Measurements from ENCODE around the gene AGMAT. TPM values are rescaled to one million over a fixed set of nuclear protein-coding genes. Genes with fewer than 3 reads are reported as not detected.
A peak's percentile ranks its signal among the peaks of the same experiment; 100 is the strongest.

The AGMAT gene, protein sequence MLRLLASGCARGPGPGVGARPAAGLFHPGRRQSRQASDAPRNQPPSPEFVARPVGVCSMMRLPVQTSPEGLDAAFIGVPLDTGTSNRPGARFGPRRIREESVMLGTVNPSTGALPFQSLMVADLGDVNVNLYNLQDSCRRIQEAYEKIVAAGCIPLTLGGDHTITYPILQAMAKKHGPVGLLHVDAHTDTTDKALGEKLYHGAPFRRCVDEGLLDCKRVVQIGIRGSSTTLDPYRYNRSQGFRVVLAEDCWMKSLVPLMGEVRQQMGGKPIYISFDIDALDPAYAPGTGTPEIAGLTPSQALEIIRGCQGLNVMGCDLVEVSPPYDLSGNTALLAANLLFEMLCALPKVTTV
- total RNA-seq, result not detected
- long read RNA-seq, result 0 reads

DNA sequence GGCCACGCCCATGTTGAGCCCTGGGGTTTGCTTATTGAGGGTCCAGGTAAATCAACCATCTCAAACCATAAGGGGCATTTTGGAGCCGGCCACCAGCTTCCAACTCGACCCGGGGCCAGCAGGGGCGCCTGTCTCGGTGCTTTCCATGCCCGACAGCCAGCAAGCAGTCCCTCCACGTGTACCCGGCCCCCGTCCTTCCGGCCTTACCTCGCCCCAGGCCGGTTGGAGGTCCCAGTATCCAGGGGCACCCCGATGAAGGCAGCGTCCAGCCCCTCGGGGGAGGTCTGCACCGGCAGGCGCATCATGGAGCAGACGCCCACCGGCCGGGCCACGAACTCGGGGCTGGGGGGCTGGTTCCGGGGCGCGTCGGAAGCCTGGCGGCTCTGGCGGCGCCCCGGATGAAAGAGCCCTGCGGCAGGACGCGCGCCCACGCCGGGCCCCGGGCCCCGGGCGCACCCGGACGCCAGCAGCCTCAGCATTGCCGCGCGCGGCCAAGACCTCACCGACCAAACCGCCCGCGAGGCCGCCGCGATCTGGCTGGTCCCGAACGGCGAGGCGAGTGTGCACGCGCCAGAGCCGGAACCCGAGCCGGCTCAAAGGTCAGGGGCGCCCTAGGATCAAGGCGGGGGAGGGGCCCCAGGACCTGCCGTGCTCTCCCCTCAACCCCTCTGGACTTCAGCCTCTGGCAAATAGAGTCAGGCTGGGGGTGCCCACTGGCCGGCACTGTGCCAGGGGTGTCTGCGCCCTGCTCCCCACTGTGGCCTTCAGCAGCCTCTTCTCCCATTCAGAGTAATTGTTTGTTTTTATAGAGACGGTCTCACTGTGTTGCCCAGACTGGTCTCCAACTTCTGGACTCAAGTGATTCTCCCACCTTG is at the start of gene AGMAT:
TSS of gene AGMAT (minus strand) at position 563 of the 875 bp plus-strand sequence. CDS start at position 479, 84 bp downstream.
- intact Hi-C loops (cut with micrococcal nuclease), result no loop called here
- DNase-seq (peak; percentile 55), ATAC-seq (peak; percentile 70)

DNA sequence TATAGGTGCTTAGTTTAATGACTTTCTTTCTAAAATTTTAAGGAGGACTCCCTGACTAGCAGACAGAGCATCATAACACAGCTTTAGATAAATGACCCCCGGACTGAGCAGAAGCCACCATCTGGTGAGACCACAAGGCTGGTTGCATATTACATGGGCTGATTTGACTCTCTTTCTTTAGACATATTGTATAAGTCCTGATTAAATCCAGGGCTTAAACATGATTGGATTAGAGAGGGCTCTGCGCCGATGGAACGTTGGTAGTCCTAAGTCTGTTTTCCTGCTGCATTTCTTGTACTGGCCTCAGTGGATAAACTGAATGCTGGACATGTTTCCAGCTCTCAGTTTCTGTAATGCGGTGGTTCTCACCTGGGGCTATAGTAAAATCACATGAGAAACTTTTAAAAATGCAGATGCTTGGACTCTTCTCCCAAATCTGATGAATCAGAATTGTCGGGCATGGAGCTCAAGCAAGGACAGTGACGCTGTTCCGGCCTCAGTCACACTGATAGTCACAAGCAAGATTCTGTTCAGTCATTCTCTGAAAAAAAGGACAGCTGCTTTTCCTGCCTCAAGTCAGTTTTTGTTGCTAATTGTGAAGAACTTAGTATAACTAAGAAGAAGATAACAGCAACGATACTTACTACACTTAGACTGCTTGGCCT is 49.0 kb upstream of the AGMAT start:
- intact Hi-C loops (cut with micrococcal nuclease), result no loop called here
- DNase-seq, result no peak
- ATAC-seq, result no peak

DNA sequence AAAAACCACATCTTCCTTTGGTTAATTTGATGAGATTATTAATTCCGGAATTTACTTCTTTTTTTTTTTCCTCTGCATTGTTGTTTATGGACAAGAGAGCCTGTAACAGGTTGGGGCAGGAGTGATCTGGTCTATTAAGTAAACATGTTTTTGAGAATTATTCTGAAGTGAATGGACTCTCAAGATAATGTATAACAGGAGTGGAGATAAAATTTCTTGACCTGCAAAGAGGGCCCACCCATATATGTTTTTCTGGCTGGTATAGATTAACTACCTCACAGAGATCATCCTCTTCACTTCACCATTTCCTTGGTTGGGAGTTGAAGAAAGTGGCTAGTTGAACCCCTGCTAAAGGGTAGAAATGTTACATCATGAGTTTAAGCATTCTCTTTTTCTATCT is 43.2 kb upstream of the AGMAT start:
- ATAC-seq (no peak), DNase-seq (no peak)
- intact Hi-C loops (cut with micrococcal nuclease), result no loop called here

DNA sequence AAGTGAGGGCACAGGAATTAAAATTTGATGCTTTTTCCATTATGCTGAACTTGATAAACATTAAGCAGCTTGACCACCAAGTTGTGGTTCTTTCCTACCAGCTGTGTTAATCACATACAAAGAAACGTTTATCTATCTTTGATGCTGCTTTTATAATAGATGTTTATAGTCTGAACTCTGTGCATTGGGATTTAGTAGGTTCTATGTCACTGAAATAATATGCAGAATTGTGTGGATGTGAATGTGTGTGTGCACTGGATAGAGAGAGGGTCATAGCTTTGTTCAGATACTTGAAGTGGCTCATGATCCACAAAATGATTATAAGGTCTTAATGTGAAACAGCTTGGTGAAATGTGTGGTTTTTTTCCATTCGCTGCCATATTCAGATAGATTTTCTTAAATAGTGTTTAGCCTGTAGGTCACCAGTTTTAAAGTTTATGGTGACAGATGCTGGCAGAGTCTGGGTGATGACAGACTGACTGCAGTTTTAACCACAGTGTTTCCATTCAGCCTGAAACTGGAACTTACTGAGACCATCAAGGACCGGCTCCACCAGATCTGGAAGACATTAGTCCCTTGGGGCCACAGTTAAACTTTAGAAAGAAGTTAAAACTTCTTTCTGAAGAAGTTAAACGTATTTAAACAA is 42.6 kb upstream of the AGMAT start:
- intact Hi-C loops (cut with micrococcal nuclease), result no loop called here
- ATAC-seq, result peak; percentile 64
- no peak for DNase-seq

DNA sequence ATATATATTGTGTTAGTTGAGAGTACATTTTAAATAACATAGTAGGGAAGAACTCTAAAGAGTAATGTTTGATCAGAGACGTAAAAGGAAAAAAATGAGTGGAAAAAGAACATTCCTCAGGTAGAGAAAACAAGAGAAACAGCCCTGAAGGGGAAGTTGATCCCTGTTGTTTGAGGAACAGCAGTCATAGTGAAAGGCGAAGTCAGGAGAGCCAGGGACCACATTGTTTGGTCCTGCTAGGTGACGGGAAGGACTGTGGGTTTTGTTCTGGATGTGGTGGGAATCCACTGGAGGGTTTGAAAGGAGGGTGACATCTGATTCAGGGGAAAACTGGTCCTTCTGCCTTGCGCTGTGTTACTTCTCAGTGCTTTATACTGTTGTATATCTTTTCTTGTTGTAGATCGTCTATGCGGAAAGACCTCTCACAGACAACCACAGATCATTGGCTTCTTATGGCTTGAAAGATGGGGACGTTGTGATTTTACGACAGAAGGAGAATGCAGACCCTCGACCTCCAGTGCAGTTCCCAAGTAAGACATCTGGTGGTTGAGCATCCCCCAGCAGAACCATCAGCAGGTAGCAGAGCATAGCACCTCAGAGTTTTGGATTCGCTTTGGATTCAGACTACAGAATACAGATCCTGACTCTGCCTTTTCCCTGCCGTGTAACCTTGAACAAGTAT is 41.6 kb upstream of the AGMAT start:
- ATAC-seq, result no peak
- intact Hi-C loops (cut with micrococcal nuclease), result no loop called here
- DNase-seq, result no peak

DNA sequence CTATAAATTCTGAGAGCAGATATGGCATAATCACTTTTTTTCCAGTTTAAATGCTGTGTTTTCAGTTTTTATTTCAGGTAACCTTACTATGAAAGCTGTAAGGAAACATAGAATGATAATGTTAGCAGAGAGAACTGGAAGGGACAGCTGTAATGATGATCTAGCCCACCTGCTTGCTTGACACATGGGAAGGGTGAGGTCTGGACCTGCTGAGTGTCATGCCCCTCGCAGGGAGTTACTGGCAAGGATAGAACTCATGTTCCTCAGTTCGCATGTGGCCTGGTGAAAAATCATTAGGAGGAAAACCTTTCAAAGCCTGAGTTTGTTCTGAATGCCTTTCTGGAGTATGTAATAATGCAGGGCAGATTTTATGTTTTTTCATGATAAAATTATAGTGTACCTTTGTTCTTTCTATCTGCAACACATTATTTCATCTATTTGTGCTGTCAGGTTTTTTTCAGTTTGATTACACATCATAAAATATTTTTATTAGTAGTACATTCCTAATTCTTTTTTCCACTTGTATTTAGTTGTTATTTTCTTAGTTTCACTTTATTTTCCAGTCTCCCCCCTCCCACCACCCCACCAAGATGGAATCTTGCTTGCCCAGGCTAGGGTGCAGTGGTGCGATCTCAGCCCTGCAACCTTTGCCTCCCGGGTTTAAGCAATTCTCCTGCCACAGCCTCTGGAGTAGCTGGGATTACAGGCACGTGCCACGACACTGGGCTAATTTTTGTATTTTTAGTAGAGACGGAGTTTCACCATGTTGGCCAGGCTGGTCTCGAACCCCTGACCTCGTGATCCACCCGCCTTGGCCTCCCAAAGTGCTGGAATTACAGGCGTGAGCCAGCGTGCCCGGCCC is 40.4 kb upstream of the AGMAT start:
- intact Hi-C loops (cut with micrococcal nuclease), result no loop called here
- DNase-seq (no peak), ATAC-seq (no peak)

DNA sequence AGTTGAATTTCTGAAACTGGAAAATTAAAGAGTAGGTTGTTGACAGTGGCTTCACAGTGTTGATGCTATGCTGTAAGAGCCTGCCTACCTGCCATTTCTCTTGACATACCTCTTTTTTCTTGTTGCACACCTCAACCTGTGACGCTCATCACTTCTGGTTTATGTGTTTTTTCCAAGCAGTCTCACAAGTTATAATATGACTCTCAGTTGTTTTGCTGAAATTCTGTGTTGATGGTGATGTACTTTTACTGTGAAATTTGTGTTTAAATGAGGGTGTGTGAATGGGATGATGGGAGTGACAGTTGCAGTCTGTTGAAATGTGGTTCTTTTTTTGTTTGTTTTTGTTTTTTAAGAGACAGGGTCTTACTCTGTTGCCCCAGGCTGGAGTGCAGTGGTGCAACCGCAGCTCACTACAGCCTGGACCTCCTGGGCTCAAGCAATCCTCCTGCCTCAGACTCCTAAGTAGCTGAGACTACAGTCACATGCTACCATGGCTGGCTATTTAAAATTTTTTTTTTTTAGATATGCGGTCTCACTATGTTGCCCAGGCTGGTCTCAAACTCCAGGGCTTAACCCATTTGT is 39.4 kb upstream of the AGMAT start:
- DNase-seq (no peak), ATAC-seq (no peak)
- intact Hi-C loops (cut with micrococcal nuclease), result no loop called here

DNA sequence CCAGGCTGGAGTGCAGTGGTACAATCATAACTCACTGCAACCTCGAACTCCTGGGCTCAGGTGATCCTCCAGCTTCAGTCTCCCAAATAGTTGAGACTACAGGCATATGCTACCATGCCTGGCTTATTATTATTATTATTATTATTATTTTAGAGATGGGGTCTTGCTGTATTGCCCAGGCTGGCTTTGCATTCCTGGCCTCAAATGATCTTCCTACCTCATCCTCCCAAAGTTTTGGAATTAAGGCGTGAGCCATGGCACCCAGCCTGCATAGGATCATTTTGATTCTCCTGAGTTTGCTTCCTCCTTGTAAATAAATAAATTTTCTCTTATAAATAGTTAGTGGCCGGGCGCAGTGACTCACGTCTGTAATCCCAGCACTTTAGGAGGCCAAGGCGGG is 38.6 kb upstream of the AGMAT start:
- intact Hi-C loops (cut with micrococcal nuclease), result no loop called here
- DNase-seq (no peak), ATAC-seq (no peak)

DNA sequence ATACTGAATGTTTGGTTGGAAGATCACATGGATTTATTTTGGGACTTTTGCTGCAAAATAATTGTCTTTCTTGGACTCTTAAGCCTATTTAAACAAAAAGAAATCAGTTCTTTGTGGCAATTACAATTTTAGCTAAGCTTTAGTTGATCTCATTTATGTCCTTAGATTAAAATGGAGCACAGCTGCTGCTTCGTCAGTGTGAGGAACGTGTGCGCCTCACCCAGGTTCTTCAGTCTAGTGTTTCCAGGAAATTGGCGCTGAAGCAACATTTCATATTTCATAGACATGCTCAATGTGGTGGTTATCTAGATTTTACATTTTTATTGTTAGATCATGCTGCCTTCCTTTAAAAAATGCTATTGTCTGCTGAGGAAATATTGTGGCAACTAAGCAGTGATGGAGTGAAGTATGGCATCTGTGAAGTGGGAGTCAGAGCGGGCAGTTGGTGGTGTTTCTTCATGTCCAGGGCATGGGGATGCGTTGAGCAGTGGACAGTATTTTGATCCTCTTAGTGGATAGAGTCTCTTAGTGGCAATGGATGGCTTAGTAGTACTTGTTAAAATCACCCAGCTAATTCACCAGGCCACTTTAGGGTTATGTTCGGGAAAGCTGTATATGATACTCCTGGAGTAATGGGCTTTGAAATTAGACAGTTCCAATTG is 38.0 kb upstream of the AGMAT start:
- intact Hi-C loops (cut with micrococcal nuclease), result no loop called here
- ATAC-seq, result no peak
- DNase-seq, result no peak

DNA sequence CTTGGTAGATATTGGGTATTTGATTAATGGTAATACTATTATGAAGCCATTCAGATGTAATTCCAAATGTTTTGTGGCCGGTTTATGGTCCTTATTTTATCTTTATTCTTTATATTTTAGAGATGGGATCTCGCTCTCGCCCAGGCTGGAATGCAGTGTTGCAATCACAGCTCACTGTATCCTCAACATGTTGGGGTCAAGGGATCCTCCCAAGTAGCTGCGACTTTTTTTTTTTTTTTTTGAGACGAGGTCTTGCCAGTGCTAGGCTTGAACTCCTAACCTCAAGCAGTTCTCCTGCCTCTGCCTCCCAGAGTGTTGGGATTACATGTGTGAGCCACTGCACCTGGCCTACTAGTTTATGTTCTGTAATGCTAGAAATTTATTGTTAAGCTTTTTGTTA is 37.1 kb upstream of the AGMAT start:
- no peak for DNase-seq
- no peak for ATAC-seq
- intact Hi-C loops (cut with micrococcal nuclease), result no loop called here

DNA sequence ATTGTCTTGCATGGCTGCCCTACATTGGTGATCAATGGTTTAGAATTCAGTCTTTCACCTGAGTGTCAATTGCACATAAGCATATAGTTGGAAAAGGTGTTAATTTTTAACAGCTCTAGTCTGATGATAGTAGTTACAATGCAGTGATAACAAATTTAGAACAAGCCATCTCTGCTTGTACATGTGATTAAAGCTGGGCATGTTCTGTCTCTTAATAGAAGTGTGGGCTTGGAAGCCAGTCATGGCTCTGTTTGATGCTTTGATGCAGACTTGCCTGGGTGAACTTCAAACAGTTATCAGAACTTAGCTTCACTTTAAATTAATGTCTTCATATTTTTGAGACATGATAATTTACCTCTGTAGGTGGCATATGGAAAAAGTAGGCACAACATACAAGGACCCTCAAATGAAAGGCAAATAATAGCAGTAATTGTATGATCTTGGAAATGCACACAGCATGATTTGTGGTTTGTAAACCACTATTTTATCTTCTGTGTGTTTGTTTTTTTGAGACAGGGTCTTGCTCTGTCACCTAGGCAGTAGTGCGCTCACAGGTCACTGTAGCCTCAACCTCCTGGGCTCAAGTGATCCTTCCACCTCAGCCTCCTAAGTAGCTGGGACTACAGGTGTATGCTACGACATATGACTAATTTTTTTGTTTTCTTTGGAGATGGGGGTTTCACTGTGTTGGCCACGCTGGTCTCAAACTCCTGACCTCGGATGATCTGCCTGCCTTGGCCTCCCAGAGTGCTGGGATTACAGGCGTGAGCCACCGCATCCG is 36.2 kb upstream of the AGMAT start:
- intact Hi-C loops (cut with micrococcal nuclease), result no loop called here
- ATAC-seq, result peak; percentile 14
- DNase-seq, result no peak

DNA sequence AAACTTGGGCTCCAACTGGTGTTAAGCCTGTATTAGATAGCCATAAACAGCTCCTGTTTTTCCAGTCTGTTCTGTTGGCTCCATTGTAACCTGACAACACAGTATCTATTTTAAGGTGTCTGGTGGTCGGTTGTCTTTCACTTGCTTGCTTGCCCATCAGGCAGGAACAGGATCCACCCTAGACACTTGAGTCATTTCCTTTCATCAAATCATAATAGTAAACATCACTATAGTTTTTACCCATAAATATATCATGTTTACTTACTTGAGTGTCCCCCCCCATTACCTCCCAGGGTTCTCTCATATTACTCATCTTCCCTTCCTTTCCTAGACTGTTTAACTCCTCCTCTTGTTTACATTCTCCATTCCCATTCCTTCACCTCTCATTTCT is 35.3 kb upstream of the AGMAT start:
- intact Hi-C loops (cut with micrococcal nuclease), result no loop called here
- ATAC-seq, result peak; percentile 16

DNA sequence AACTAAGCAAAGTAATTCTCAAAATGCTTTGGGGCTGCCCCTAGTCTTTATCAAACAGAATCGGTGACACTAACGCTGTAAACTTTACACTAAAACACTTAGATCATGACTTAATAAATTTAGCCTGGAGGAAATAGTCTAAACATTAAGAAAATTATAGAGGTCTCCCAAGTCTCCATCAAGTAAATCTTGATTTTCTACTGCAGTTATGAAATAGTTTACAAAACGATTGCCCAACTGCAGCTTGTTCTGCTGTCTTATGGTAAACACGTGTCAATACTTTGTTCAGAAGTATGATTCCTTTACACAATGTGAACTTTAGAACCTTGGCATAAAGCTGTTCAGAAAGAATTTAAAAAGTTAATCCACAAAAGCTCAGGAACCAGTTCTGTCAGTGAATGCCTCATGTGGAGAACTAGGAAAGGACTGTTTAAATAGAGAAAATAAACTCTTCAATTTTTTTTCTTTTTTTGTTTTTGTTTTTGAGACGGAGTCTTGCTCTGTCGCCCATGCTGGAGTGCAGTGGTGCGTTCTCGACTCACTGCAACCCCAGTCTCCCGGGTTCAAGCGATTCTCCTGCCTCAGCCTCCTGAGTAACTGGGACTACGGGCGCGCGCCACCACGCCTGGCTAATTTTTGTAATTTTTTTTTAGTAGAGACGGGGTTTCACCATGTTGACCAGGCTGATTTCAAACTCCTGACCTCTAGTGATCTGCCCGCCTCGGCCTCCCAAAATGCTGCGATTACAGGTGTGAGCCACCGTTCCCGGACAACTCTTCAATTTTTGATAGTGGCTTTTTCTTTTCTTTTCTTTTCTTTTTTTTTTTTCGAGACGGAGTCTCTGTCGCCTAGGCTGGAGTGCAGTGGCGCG is 34.0 kb upstream of the AGMAT start:
- intact Hi-C loops (cut with micrococcal nuclease), result no loop called here
- ATAC-seq, result no peak
- DNase-seq, result no peak

More for the DNA sequence above, 35.3 kb upstream of the AGMAT start:
- no peak for DNase-seq

DNA sequence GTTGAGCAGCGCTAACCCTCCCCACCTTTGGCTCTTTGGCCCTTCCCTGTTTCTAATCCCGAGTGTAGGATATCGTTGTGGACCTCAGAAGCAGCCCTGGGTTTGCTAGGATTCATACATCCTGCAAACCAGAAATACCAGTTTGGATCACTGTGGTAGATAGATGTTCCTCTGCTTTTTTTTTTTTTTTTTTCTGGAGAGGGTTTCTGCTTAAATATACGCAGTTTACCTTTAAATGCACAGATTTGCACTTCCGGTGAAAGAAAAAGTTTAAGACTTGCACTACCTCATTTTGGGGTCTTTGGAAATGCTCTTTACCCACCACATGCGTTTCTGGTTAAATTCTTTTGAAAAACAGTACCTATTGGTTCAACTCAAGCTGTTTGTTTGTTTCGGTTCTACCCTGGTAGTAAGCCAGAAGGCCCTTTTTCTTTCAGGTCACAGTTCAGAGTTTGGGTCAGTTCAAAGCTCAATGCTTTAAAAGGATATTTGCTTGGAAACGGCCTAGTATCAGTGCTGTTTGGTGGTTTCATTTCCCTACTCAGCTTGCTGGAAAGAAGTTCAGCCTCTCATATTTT is 33.3 kb upstream of the AGMAT start:
- DNase-seq (no peak), ATAC-seq (no peak)
- intact Hi-C loops (cut with micrococcal nuclease), result no loop called here
